HCT116 (cell line): ENCODE data around the gene NAV3. TPM values are rescaled to one million over a fixed set of nuclear protein-coding genes. Genes with fewer than 3 reads are reported as not detected.

Experiments used
- ATAC-seq: fragments of 200-7000 bp; cut with Tn5 transposase; 2 replicates; pipeline ENCODE4 v1.9.1; 2020; ENCODE audit warnings: mild to moderate bottlenecking, moderate library complexity
- BruUV-seq: library from RNA; stranded (reverse); fragments of 400-500 nt; replicated peaks from 2 replicates; lab custom pipeline; 2021; lab: Mats Ljungman, UMichigan
- CTCF ChIA-PET: fragments of 300-600 bp; sonication (Branson Sonifier 250); formaldehyde crosslinking; loops from one replicate; lab custom pipeline; 2021; ENCODE audit warnings: antibody characterized with exemption; lab: Charles Lee
- POLR2A ChIA-PET: fragments of 300-600, 350-600 bp; sonication (Branson Sonifier 250); formaldehyde crosslinking; loops from one replicate; lab custom pipeline; 2021; ENCODE audit warnings: antibody characterized with exemption; lab: Charles Lee
- RAD21 ChIA-PET, 2 experiments: fragments of 300-600 bp; sonication (Branson Sonifier 250); formaldehyde crosslinking; loops; one replicate each; lab custom pipeline; 2023; ENCODE audit warnings: low total read pairs in 2 of 2; ENCODE audit not compliant: uncharacterized antibody in 2 of 2, unreplicated experiment in 2 of 2, low non-redundant PET in 1 of 2; lab: Charles Lee
- DNase-seq: peaks from one replicate; pipeline ENCODE4 v3.0.0-alpha.2; 2010; ENCODE audit warnings: low read depth, low spot score
- H2AFZ ChIP-seq: fragments of 200-600 bp; shearing (Covaris generic), sonication (generic); 2 replicates; pipeline ENCODE4 v1.6.1; 2017; ENCODE audit warnings: low read depth, mixed run types, mixed read lengths, antibody characterized with exemption, low read length; ENCODE audit not compliant: poor library complexity, severe bottlenecking
- H3K27ac ChIP-seq: 2 replicates; pipeline ENCODE4 v1.5.1; 2012; ENCODE audit warnings: low read depth, low read length
- H3K27me3 ChIP-seq: fragments of 200-600 bp; sonication (generic); 2 replicates; pipeline ENCODE4 v1.6.1; 2016; ENCODE audit warnings: mixed run types, low read length, mixed read lengths; ENCODE audit not compliant: insufficient read depth
- H3K36me3 ChIP-seq, 2 experiments: fragments of 200-500 bp in 1 of 2; fragments of 200-600 bp in 1 of 2; sonication (Bioruptor generic) in 1 of 2; sonication (generic) in 1 of 2; 2 replicates each; pipeline versions ENCODE4 v1.5.1 to v1.6.1; 2014 to 2016; ENCODE audit warnings: low read length in 2 of 2, inconsistent platforms in 1 of 2, mixed read lengths in 1 of 2, mixed run types in 1 of 2; ENCODE audit not compliant: insufficient read depth in 2 of 2, control insufficient read depth in 1 of 2
- H3K4me1 ChIP-seq, 2 experiments: fragments of 200-600 bp in 1 of 2; sonication (generic) in 1 of 2; 2 replicates each; pipeline versions ENCODE4 v1.5.1 to v1.6.1; 2012 to 2017; ENCODE audit warnings: low read length in 2 of 2, inconsistent platforms in 1 of 2, mild to moderate bottlenecking in 1 of 2, mixed read lengths in 1 of 2, mixed run types in 1 of 2, moderate library complexity in 1 of 2; ENCODE audit not compliant: insufficient read depth in 2 of 2, control insufficient read depth in 1 of 2
- H3K4me2 ChIP-seq: fragments of 200-600 bp; sonication (generic); 2 replicates; pipeline ENCODE4 v1.6.1; 2017; ENCODE audit warnings: mixed run types, low read length, mixed read lengths
- H3K4me3 ChIP-seq, 2 experiments: fragments of 200-600 bp in 1 of 2; sonication (generic) in 1 of 2; replicated peaks in 1 of 2; 2 replicates each; pipeline ENCODE4 v1.5.1; 2011 to 2016; ENCODE audit warnings: low read length in 2 of 2, control low read depth in 1 of 2, low read depth in 1 of 2, mild to moderate bottlenecking in 1 of 2, mixed read lengths in 1 of 2, mixed run types in 1 of 2
- H3K79me2 ChIP-seq: fragments of 200-600 bp; sonication (generic); 2 replicates; pipeline ENCODE4 v1.6.1; 2017; ENCODE audit warnings: mild to moderate bottlenecking, mixed run types, low read length, moderate library complexity, mixed read lengths; ENCODE audit not compliant: insufficient read depth
- H3K9ac ChIP-seq: fragments of 200-600 bp; sonication (generic); 2 replicates; pipeline ENCODE4 v1.6.1; 2016; ENCODE audit warnings: low read length, mixed read lengths
- H3K9me2 ChIP-seq: fragments of 200-600 bp; sonication (generic), shearing (Covaris generic); 2 replicates; pipeline ENCODE4 v1.6.1; 2017; ENCODE audit warnings: mixed run types, mild to moderate bottlenecking, moderate library complexity; ENCODE audit not compliant: insufficient read depth
- H3K9me3 ChIP-seq, 2 experiments: fragments of 200-500 bp in 1 of 2; fragments of 200-600 bp in 1 of 2; sonication (Bioruptor generic) in 1 of 2; sonication (generic) in 1 of 2; 2 replicates each; pipeline ENCODE4 v1.6.1; 2014 to 2017; ENCODE audit warnings: low read length in 2 of 2, mixed read lengths in 2 of 2, inconsistent platforms in 1 of 2, low read depth in 1 of 2, mild to moderate bottlenecking in 1 of 2, mixed run types in 1 of 2, moderate library complexity in 1 of 2; ENCODE audit not compliant: control insufficient read depth in 1 of 2, insufficient read depth in 1 of 2
- H4K20me1 ChIP-seq: fragments of 200-600 bp; sonication (generic), shearing (Covaris generic); 2 replicates; pipeline ENCODE4 v1.6.1; 2017; ENCODE audit warnings: mixed run types, mild to moderate bottlenecking, moderate library complexity; ENCODE audit not compliant: insufficient read depth
- ATF3 ChIP-seq: IDR thresholded peaks from 2 replicates; pipeline ENCODE4 v1.6.1; 2012
- EGR1 ChIP-seq: IDR thresholded peaks from 2 replicates; pipeline ENCODE4 v1.6.1; 2012; ENCODE audit warnings: low read depth
- ELF1 ChIP-seq: IDR thresholded peaks from 2 replicates; pipeline ENCODE4 v1.6.1; 2012; ENCODE audit warnings: low read depth, borderline replicate concordance
- EZH2 ChIP-seq: fragments of 200-600 bp; sonication (generic); IDR thresholded peaks from 2 replicates; pipeline ENCODE4 v1.6.1; 2017; ENCODE audit warnings: antibody characterized with exemption, mixed run types
- EZH2phosphoT487 ChIP-seq: fragments of 200-600 bp; IDR thresholded peaks from 2 replicates; pipeline ENCODE4 v1.6.1; 2018; ENCODE audit warnings: antibody characterized with exemption, borderline replicate concordance
- MAX ChIP-seq: IDR thresholded peaks from 2 replicates; pipeline ENCODE4 v1.6.1; 2012
- POLR2A ChIP-seq: IDR thresholded peaks from 2 replicates; pipeline ENCODE4 v1.7.0; 2011; ENCODE audit warnings: borderline replicate concordance; ENCODE audit not compliant: insufficient read depth, insufficient read length; ENCODE audit errors: extremely low read depth
- POLR2AphosphoS5 ChIP-seq: IDR thresholded peaks from 2 replicates; pipeline ENCODE4 v1.6.1; 2011; ENCODE audit warnings: mild to moderate bottlenecking, low read depth, low read length, moderate library complexity
- RAD21 ChIP-seq: IDR thresholded peaks from 2 replicates; pipeline ENCODE4 v1.6.1; 2012; ENCODE audit warnings: low read depth, mild to moderate bottlenecking
- REST ChIP-seq: IDR thresholded peaks from 2 replicates; pipeline ENCODE4 v1.6.1; 2012; ENCODE audit warnings: low read depth
- SIN3A ChIP-seq: IDR thresholded peaks from 2 replicates; pipeline ENCODE4 v1.6.1; 2012; ENCODE audit warnings: low read depth
- SP1 ChIP-seq: IDR thresholded peaks from 2 replicates; pipeline ENCODE4 v1.6.1; 2012; ENCODE audit warnings: low read depth
- SRF ChIP-seq: IDR thresholded peaks from 2 replicates; pipeline ENCODE4 v1.6.1; 2012; ENCODE audit warnings: low read depth
- TCF7L2 ChIP-seq: IDR thresholded peaks from 2 replicates; pipeline ENCODE4 v1.7.0; 2011; ENCODE audit warnings: borderline replicate concordance, inconsistent platforms; ENCODE audit not compliant: insufficient read depth, insufficient read length; ENCODE audit errors: extremely low read depth
- YY1 ChIP-seq: IDR thresholded peaks from 2 replicates; pipeline ENCODE4 v1.6.1; 2011; ENCODE audit warnings: low read length, low read depth, moderate library complexity, mild to moderate bottlenecking; ENCODE audit not compliant: insufficient replicate concordance; ENCODE audit errors: extremely low read depth
- ZBTB33 ChIP-seq: IDR thresholded peaks from 2 replicates; pipeline ENCODE4 v1.6.1; 2011; ENCODE audit warnings: mild to moderate bottlenecking, low read length, moderate library complexity; ENCODE audit not compliant: insufficient replicate concordance; ENCODE audit errors: extremely low read depth
- intact Hi-C: fragments of 100-400 bp; cut with micrococcal nuclease; formaldehyde crosslinking; loops from 2 replicates; pipeline ENCODE4 v1.10.0; 2022
- total RNA-seq: library from RNA; stranded (reverse); gene quantifications from one replicate; pipeline ENCODE4 v1.2.1, GENCODE V29; 2021; ENCODE audit not compliant: unreplicated experiment

The NAV3 gene
- total RNA-seq, 1 experiment from 2014 or later: 7.8 TPM

GRCh38 chr12:78176643-78177042 lies 345.9 kb downstream of the NAV3 start:
- intact Hi-C loops: no loop called here
- Histone ChIP-seq H3K9me2 (no peaks in the 10 kb centered on the region), H3K27me3 (no peaks in the 10 kb centered on the region), H4K20me1 (no peaks in the 10 kb centered on the region), H3K4me3 (no peak overlapping the region), H3K4me2 (no peak overlapping the region), H3K9ac (no peak overlapping the region), H3K36me3 (no peaks in the 10 kb centered on the region), H3K79me2 (no peaks in the 10 kb centered on the region), H3K4me1 (no peaks in the 10 kb centered on the region), H3K27ac (no peak overlapping the region), H2AFZ (no peak overlapping the region), H3K9me3 (no peaks in the 10 kb centered on the region)
- ATAC-seq (no peak), DNase-seq (no peak)
- ChIA-PET CTCF (no interaction called here), POLR2A (no interaction called here), RAD21 (no interaction called here)
- TF ChIP-seq EZH2phosphoT487: no peak
- no peak for TF ChIP-seq MAX
- TF ChIP-seq ZBTB33: no peak
- no peak for TF ChIP-seq RAD21
- TF ChIP-seq ATF3: no peak
- TF ChIP-seq EGR1: no peak
- TF ChIP-seq YY1: no peak
- BruUV-seq: no TSS peak

- Histone ChIP-seq H3K4me3 (no peak overlapping the region), H4K20me1 (no peaks in the 10 kb centered on the region), H3K79me2 (no peaks in the 10 kb centered on the region), H2AFZ (no peak overlapping the region), H3K27me3 (no peaks in the 10 kb centered on the region), H3K4me1 (no peaks in the 10 kb centered on the region), H3K4me2 (no peak overlapping the region), H3K9me3 (no peaks in the 10 kb centered on the region), H3K9me2 (no peaks in the 10 kb centered on the region), H3K9ac (no peak overlapping the region), H3K36me3 (no peaks in the 10 kb centered on the region), H3K27ac (no peak overlapping the region)
- CTCF ChIA-PET: no interaction called here
- RAD21 ChIA-PET: no interaction called here
- BruUV-seq: no TSS peak
- POLR2A ChIA-PET: no interaction called here
- intact Hi-C loops: no loop called here
- DNase-seq: no peak
- ATAC-seq: no peak
- TF ChIP-seq POLR2AphosphoS5: no peak
- no peak for TF ChIP-seq POLR2A
- TF ChIP-seq REST: no peak
- TF ChIP-seq SP1: no peak
- TF ChIP-seq TCF7L2: no peak
- no peak for TF ChIP-seq SIN3A
- no peak for TF ChIP-seq YY1
- TF ChIP-seq SRF: no peak
- TF ChIP-seq EZH2phosphoT487: no peak
- TF ChIP-seq ELF1: no peak
- no peak for TF ChIP-seq EZH2
- TF ChIP-seq EGR1: no peak
Observed at GRCh38 chr12:78177298-78177697, 346.6 kb downstream of the NAV3 start.
